Suprapubic skin (tissue), 4 donors: ENCODE data around the gene ZCCHC4.

Experiments
- CTCF ChIP-seq, 2 donors: fragments of 200-600 bp in 1 of 2; fragments of 450-650 bp in 1 of 2; sonication (generic) in 1 of 2; IDR thresholded peaks; one replicate each; pipeline ENCODE4 v1.5.1; 2016 to 2019; ENCODE audit warnings: antibody characterized with exemption in 2 of 2, mild to moderate bottlenecking in 1 of 2, moderate library complexity in 1 of 2
- EP300 ChIP-seq: sonication (generic); formaldehyde crosslinking; IDR thresholded peaks from one replicate; pipeline ENCODE4 v1.6.1; 2017; ENCODE audit warnings: antibody characterized with exemption
- POLR2A ChIP-seq, 2 donors: fragments of 450-650 bp; IDR thresholded peaks; one replicate each; pipeline ENCODE4 v1.6.1; 2017; ENCODE audit warnings: antibody characterized with exemption in 2 of 2, mild to moderate bottlenecking in 2 of 2, moderate library complexity in 2 of 2
- POLR2AphosphoS5 ChIP-seq, 3 donors: sonication (generic); formaldehyde crosslinking; IDR thresholded peaks; one replicate each; pipeline ENCODE4 v1.6.1; 2017; ENCODE audit warnings: antibody characterized with exemption in 3 of 3

- TF ChIP-seq CTCF (IDR thresholded peaks at IDR 0.05): no peak
- no peak for TF ChIP-seq POLR2A (IDR thresholded peaks at IDR 0.05)
- TF ChIP-seq EP300: no peak
- TF ChIP-seq POLR2AphosphoS5 (IDR thresholded peaks at IDR 0.05): no peak
Observed at GRCh38 chr4:25386926-25387325, 74.4 kb downstream of the ZCCHC4 start.
